Measurements from ENCODE around the gene LCORL. TPM values are rescaled to one million over a fixed set of nuclear protein-coding genes. Genes with fewer than 3 reads are reported as not detected.

The LCORL gene
- total RNA-seq, 4 donors from 2014 or later = 26.4 to 45.9 (median 33.8) TPM

- TF ChIP-seq POLR2A (IDR thresholded peaks at IDR 0.05) (no peak), CTCF (IDR thresholded peaks at IDR 0.05) (no peak)
- Histone ChIP-seq H3K4me1 (no peaks in the 10 kb centered on the region), H3K36me3 (no peaks in the 10 kb centered on the region), H3K27ac (no peak overlapping the region), H3K4me3 (replicated peaks in 1 of 3) (no peak overlapping the region), H3K9me3 (no peaks in the 10 kb centered on the region), H3K27me3 (no peaks in the 10 kb centered on the region)
- DNase-seq = no peak
- intact Hi-C loops (cut with DNase I) = no loop called here
- WGBS, 2 donors = 82 to 87% methylated on average over 2 of the region's 2 CpGs
These were observed 11.8 kb upstream of the LCORL start for GRCh38 chr4:18033111-18034085.

GRCh38 chr4:18025288-18025687 is 3.7 kb upstream of the LCORL start:
- DNase-seq = no peak
- Histone ChIP-seq H3K4me1 (no peaks in the 10 kb centered on the region), H3K36me3 (no peaks in the 10 kb centered on the region), H3K9me3 (no peaks in the 10 kb centered on the region), H3K27ac (no peak overlapping the region), H3K4me3 (replicated peaks in 1 of 3) (no peak overlapping the region), H3K27me3 (no peaks in the 10 kb centered on the region)
- TF ChIP-seq CTCF (IDR thresholded peaks at IDR 0.05) = no peak
- TF ChIP-seq POLR2A (IDR thresholded peaks at IDR 0.05) = no peak
- intact Hi-C loops (cut with DNase I) = loop anchor here (10.0 kb wide), 1 partner anchor 220 kb away; no protein-coding TSS in a partner anchor
- 89 to 95% methylated on average over 2 of the region's 2 CpGs for WGBS, 2 donors

- H3K4me1 ChIP-seq = peaks cover 0 to 9% of the 10 kb centered on the region in 2 donors
- H3K36me3 ChIP-seq = no peaks in the 10 kb centered on the region
- WGBS, 2 donors = 0 to 1% methylated on average over 20 of the region's 20 CpGs
- peak overlapping the region in 2 of 3 donors; percentile 86 to 91 for H3K27ac ChIP-seq
- DNase-seq = no peak
- peak overlapping the region; percentile 68 to 95 (median 84) for H3K4me3 ChIP-seq (replicated peaks in 1 of 3)
- intact Hi-C loops (cut with DNase I) = loop anchor here (10.0 kb wide), 1 partner anchor 218 kb away; no protein-coding TSS in a partner anchor
- H3K9me3 ChIP-seq = no peaks in the 10 kb centered on the region
- no peaks in the 10 kb centered on the region for H3K27me3 ChIP-seq
- TF ChIP-seq CTCF (IDR thresholded peaks at IDR 0.05) (no peak), POLR2A (IDR thresholded peaks at IDR 0.05) (no peak)
These were observed 1.1 kb upstream of the LCORL start for GRCh38 chr4:18022572-18023050.

GRCh38 chr4:18021470-18021719 is 160 bp downstream of the LCORL start:
- peak overlapping the region; percentile 45 to 91 (median 86) for H3K27ac ChIP-seq
- 0% methylated on average over 10 to 16 of the region's 34 CpGs for WGBS, 2 donors
- TF ChIP-seq CTCF (IDR thresholded peaks at IDR 0.05) (no peak), POLR2A (IDR thresholded peaks at IDR 0.05) (peak in 1 of 2 donors; percentile 49)
- no peak for DNase-seq
- peak overlapping the region; percentile 68 to 95 (median 84) for H3K4me3 ChIP-seq (replicated peaks in 1 of 3)
- no peaks in the 10 kb centered on the region for H3K27me3 ChIP-seq
- intact Hi-C loops (cut with DNase I) = loop anchor here (10.0 kb wide), 1 partner anchor 217 kb away; no protein-coding TSS in a partner anchor
- H3K4me1 ChIP-seq = peaks cover 0 to 9% of the 10 kb centered on the region in 2 donors
- no peaks in the 10 kb centered on the region for H3K36me3 ChIP-seq
- H3K9me3 ChIP-seq = no peaks in the 10 kb centered on the region

All from thyroid gland (tissue), 4 donors.